Measurements from ENCODE around the gene CHKA. TPM values are rescaled to one million over a fixed set of nuclear protein-coding genes. Genes with fewer than 3 reads are reported as not detected.
A peak's percentile ranks its signal among the peaks of the same experiment; 100 is the strongest.

CHKA gene
- 28.5 and 36.1 TPM in 2 replicates for total RNA-seq (2014; rRNA removed; shearing (Covaris generic))

DNA sequence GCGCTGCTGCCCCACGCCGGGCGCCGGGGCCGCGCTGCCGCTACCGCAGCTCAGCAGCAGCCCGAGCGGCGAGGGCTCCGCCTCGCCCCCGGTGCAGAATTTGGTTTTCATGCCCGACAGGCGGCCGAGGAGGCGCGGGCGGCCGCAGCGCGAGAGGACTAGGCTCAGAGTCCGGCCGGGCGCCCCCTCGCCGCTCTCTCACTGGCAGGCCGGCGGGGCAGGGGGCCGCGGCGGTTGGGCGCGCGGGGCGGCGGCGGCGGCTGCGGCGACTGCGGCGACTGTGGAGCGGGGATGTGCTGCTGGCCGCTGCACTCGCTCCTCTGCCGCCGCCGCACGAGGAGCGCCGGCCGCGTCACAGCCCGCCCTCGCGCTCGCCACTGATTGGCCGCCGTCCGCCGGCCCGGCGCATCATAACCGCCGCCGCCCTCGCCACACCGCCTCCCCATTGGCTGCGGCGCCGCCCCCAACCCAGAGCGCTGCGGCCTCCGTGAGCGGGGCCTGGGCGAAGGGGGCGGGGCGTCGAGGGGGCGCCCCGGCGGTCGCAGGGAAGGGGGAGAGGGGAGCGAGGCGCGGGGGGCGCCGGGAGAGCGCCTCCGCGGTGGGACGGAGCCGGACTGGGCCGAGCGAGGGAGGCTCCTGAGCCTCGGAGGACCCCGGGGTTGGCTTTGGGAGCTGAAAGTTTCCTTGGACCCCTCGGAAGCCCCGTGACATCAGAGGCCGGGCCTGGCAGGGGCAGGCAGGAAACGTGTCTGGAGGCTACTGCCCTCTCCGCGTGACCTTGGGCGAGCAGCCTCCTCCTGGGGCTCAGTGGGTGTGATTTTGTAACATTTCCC lies at the start of gene CHKA:
Gene CHKA, minus strand, starts transcription at position 322 of the 833 bp plus-strand sequence. Its CDS starts 211 bp downstream, at position 111.
- peak; percentile 95 to 97 for DNase-seq (ENCODE audit: low read depth in 1 of 2, low spot score in 2 of 2)
- Histone ChIP-seq H3K4me1 (replicated peaks) (peaks cover 44% of the 10 kb centered on the region), H3K27ac (peak within 1 kb of the TSS; percentile 94), H3K9me3 (replicated peaks) (peaks cover 3% of the 10 kb centered on the region; the same call in 1 of the 2 replicates), H3K36me3 (peaks cover 35% of the 10 kb centered on the region), H3K27me3 (replicated peaks) (no peaks in the 10 kb centered on the region), H3K4me3 (peak within 1 kb of the TSS; percentile 99)

DNA sequence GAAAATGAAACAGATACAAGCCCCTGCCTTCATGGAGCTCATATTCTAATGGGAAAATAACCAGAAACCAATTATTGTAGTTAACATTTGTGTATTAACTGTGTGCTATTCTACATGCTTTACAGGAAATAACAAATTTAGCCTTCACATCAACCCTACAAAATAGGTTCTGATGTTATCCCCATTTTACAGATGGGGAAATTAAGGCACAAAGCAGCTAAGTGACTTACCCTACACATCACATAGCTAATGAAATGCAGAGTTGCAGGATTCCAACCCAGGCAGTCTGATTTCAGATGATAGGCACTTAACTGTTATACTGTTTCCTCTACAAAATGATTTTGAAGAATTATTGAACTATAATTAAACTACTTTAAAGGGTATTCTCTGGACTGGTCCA lies 48.3 kb upstream of the CHKA start:
- Histone ChIP-seq H3K27ac (no peak overlapping the region), H3K4me3 (no peak overlapping the region), H3K27me3 (replicated peaks) (no peaks in the 10 kb centered on the region), H3K36me3 (peaks cover 83% of the 10 kb centered on the region), H3K4me1 (replicated peaks) (no peaks in the 10 kb centered on the region), H3K9me3 (replicated peaks) (no peaks in the 10 kb centered on the region)
- DNase-seq (ENCODE audit: low read depth in 1 of 2, low spot score in 2 of 2): no peak

DNA sequence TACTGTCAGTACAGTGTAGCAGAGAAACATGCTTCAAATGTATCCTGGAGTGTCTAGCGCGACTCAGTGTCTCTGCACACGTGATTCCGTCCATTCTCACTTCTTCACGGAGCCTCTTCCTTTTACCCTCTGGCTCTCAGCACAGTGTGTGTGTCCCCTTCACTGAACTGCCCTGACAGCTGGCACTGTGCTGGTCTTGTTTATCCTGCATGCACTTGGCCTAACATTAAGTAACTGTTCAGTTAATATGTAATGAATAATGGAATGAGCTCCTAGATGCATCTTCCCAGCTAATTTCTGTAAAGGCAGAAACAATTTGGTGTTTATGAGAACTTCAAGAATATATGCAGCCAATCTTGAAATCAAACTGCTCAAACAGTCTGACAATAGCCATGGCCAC lies 47.5 kb upstream of the CHKA start:
- H3K4me1 ChIP-seq (replicated peaks): no peaks in the 10 kb centered on the region
- peaks cover 83% of the 10 kb centered on the region for H3K36me3 ChIP-seq
- no peaks in the 10 kb centered on the region for H3K9me3 ChIP-seq (replicated peaks)
- no peak for DNase-seq (ENCODE audit: low read depth in 1 of 2, low spot score in 2 of 2)
- no peak overlapping the region for H3K4me3 ChIP-seq
- no peak overlapping the region for H3K27ac ChIP-seq
- H3K27me3 ChIP-seq (replicated peaks): no peaks in the 10 kb centered on the region

DNA sequence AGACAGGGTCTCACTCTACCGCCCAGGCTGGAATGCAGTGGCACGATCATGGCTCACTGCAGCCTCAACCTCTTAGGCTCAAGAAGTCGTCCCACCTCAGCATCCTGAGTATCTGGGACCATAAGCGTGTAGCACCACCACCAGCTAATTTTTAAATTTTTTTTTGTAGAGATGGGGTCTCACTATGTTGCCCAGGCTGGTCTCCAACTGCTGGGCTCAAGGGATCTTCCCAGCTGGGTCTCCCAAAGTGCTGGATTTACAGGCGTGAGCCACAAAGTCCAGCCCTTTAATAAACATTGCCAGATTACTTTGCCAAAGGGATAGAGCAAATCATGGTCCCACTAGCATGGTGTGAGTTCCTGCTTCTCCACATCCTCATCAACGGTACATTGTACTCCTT lies 46.3 kb upstream of the CHKA start:
- no peak overlapping the region for H3K27ac ChIP-seq
- H3K9me3 ChIP-seq (replicated peaks): no peaks in the 10 kb centered on the region
- no peaks in the 10 kb centered on the region for H3K4me1 ChIP-seq (replicated peaks)
- DNase-seq (ENCODE audit: low read depth in 1 of 2, low spot score in 2 of 2): no peak
- H3K36me3 ChIP-seq: peaks cover 77% of the 10 kb centered on the region
- H3K27me3 ChIP-seq (replicated peaks): no peaks in the 10 kb centered on the region
- H3K4me3 ChIP-seq: no peak overlapping the region

DNA sequence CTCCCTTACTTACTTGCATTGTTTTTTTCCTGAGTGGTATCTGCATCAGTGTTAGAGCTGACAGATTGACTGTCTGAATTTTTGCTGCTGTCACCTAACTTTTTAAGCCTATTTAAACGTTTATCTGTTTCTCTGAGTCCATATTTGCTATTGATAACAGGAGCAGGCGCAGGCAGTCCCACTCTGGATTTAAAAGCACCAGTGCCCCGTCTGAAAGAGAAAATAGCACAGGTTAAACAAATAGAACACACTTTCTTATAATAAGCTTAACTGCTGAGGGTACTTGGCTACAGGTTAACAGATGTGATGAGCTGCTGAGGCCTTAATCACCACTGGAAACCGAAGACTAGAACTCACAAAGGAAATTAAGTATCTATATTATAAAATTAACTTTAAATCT lies 45.8 kb upstream of the CHKA start:
- H3K9me3 ChIP-seq (replicated peaks): no peaks in the 10 kb centered on the region
- no peak overlapping the region for H3K4me3 ChIP-seq
- DNase-seq (ENCODE audit: low read depth in 1 of 2, low spot score in 2 of 2): no peak
- no peaks in the 10 kb centered on the region for H3K27me3 ChIP-seq (replicated peaks)
- no peaks in the 10 kb centered on the region for H3K4me1 ChIP-seq (replicated peaks)
- no peak overlapping the region for H3K27ac ChIP-seq
- H3K36me3 ChIP-seq: peaks cover 75% of the 10 kb centered on the region

DNA sequence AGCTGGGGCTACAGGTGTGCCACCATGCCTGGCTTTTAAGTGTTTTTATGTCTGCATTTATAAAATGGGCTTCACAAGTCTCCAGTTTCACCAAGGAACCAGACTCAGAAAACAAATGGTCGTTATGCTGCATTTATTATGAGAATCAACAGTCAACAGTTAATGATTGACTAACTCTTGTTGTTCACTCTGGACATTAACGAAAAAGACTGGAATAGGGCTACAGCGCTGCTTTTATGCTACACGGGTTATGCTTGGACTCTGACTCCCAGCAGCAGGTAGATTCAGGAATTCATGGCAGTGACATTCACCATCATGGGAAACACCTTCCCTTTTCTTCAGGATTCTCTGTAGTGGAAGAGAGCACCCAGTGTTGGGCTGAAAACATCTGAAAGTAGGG lies 44.4 kb upstream of the CHKA start:
- no peak for DNase-seq (ENCODE audit: low read depth in 1 of 2, low spot score in 2 of 2)
- Histone ChIP-seq H3K4me1 (replicated peaks) (no peaks in the 10 kb centered on the region), H3K4me3 (no peak overlapping the region)

DNA sequence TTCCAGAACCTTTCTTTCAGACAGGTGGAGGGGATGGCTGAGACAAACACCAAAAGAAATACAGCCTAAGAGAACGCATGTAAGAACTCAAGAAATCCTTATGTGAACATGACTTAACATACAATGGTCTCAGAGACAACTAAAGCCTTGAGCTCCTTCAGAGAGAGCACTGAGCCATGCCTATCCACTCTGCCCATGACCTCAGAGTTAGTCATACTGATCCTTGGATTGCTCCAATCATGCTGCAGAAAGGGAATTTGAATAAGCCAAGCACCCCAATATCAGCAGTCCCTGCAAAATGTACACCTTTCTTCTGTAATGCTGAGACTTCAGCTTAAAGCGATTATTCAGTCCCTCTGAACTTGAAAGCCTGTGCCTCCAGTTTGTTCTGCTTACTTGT lies 43.2 kb upstream of the CHKA start:
- Histone ChIP-seq H3K36me3 (peaks cover 55% of the 10 kb centered on the region), H3K4me1 (replicated peaks) (no peaks in the 10 kb centered on the region), H3K27ac (no peak overlapping the region), H3K27me3 (replicated peaks) (no peaks in the 10 kb centered on the region), H3K4me3 (no peak overlapping the region), H3K9me3 (replicated peaks) (no peaks in the 10 kb centered on the region)
- DNase-seq (ENCODE audit: low read depth in 1 of 2, low spot score in 2 of 2): no peak

More for the DNA sequence above, 44.4 kb upstream of the CHKA start:
- no peaks in the 10 kb centered on the region for H3K9me3 ChIP-seq (replicated peaks)
- no peak overlapping the region for H3K27ac ChIP-seq
- no peaks in the 10 kb centered on the region for H3K27me3 ChIP-seq (replicated peaks)
- peaks cover 66% of the 10 kb centered on the region for H3K36me3 ChIP-seq

DNA sequence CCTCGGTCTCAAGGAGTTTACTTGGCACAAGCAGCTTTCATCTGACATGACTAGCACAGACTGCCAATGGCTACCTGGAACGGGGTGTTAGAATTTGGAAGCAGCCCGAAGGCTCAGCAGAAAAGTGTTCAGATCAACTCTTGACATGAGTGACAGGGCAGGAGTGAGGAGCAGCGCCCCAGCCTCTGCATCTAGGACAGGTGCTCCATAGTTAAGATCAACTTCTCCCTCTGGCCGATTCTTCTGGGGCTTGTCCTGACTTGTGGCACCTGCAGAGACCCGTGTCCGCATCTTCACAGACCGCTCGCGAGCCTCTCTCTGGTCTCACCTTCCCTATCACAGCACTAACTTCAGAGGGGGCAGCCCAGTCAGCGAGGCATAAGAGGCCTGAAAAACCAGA lies 42.5 kb upstream of the CHKA start:
- no peak for DNase-seq (ENCODE audit: low read depth in 1 of 2, low spot score in 2 of 2)
- Histone ChIP-seq H3K27ac (no peak overlapping the region), H3K4me3 (no peak overlapping the region), H3K9me3 (replicated peaks) (no peaks in the 10 kb centered on the region), H3K4me1 (replicated peaks) (no peaks in the 10 kb centered on the region), H3K36me3 (peaks cover 50% of the 10 kb centered on the region), H3K27me3 (replicated peaks) (no peaks in the 10 kb centered on the region)

DNA sequence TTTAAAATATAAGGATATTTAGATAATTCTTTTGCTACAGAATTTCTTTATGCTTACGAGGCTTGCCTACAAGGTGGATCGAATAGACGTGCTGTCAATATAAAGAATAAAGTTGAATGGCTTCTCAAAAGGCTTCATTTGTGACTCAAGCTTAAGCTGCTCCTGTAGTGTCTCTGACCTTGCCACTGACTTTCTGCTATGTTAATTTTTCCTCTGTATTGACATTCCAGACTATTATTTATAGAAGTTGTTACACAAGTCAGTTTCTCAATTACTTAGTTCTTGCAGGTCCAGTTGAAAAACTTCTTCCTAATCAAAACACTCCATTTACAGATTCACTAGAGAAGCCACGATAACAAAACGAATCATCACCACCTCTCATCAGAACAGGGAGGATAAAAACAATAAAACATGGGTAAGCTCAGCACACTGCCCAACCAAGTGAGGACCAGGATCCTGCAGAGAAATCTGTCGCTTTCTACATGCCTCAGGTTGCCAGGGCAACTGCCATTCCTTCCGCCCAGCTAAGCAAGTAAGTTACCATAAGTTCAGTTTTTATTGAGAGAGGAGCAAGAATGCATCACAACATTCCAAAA lies 39.0 kb upstream of the CHKA start:
- DNase-seq (ENCODE audit: low read depth in 1 of 2, low spot score in 2 of 2): peak in 1 of 2 experiments; percentile 22
- Histone ChIP-seq H3K27me3 (replicated peaks) (no peaks in the 10 kb centered on the region), H3K27ac (no peak overlapping the region), H3K36me3 (peaks cover 36% of the 10 kb centered on the region), H3K4me1 (replicated peaks) (no peaks in the 10 kb centered on the region), H3K9me3 (replicated peaks) (no peaks in the 10 kb centered on the region), H3K4me3 (no peak overlapping the region)

DNA sequence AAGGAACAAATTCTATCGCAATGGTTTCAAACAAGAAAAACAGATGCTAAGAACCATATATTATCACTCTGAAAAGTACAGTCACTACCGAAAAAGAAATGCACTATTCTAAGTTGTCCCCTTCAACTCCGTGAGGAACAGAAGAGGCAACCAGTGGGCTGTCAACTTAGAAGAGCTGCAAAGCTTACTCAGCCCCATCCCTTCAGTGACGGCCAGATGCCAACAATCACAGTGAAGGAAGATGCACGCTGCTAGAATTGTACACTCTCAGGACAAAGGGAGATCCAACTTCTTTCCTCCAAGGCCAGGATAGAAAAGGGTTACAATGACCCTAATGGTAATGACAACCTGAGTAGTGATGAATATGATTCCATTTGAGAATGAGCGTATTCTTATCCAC lies 38.5 kb upstream of the CHKA start:
- no peaks in the 10 kb centered on the region for H3K4me1 ChIP-seq (replicated peaks)
- H3K36me3 ChIP-seq: peaks cover 36% of the 10 kb centered on the region
- no peak overlapping the region for H3K4me3 ChIP-seq
- H3K9me3 ChIP-seq (replicated peaks): no peaks in the 10 kb centered on the region
- H3K27me3 ChIP-seq (replicated peaks): no peaks in the 10 kb centered on the region
- H3K27ac ChIP-seq: no peak overlapping the region
- DNase-seq (ENCODE audit: low read depth in 1 of 2, low spot score in 2 of 2): no peak

DNA sequence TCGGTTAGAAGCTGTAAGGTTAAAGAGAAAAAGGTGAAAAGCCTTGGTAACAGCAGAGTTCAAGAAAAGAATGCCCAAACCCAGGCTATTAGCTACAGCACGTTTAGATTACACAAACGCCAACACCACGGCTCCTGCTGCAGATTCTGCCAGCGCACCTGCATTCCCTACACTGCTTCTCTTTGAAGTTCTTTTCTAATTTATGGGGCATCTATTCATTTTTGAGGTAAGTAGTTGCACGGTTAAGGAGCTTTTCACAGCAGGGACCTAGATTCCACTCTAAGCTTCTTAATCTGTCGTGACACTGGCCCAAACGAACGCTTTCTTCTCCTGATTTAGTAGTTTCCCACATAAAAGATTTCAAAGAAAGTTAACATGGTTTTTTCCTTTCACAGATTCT lies 38.0 kb upstream of the CHKA start:
- no peaks in the 10 kb centered on the region for H3K4me1 ChIP-seq (replicated peaks)
- no peaks in the 10 kb centered on the region for H3K9me3 ChIP-seq (replicated peaks)
- H3K27ac ChIP-seq: no peak overlapping the region
- H3K27me3 ChIP-seq (replicated peaks): no peaks in the 10 kb centered on the region
- DNase-seq (ENCODE audit: low read depth in 1 of 2, low spot score in 2 of 2): no peak
- no peak overlapping the region for H3K4me3 ChIP-seq
- peaks cover 30% of the 10 kb centered on the region for H3K36me3 ChIP-seq

DNA sequence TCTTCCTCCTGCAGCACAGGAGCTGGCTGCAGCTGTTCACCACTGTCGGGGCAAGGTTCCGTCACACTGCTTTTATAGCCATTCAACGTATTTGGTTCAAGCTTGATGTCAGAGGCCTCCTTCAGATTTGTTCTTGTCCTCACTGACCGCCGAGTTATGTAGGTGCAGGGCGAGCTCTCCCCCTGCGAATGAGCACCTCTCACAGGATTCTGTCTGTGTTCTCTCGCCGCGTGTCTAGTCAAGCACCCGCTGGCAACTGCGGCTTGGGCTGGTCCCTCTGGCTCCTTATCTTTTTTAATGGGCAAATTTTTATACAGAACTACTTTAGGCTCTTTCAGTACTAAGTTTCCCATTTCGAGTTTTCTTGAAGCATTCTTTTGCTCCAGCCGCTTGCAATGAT lies 37.4 kb upstream of the CHKA start:
- Histone ChIP-seq H3K4me3 (no peak overlapping the region), H3K36me3 (peaks cover 25% of the 10 kb centered on the region), H3K4me1 (replicated peaks) (no peaks in the 10 kb centered on the region), H3K9me3 (replicated peaks) (no peaks in the 10 kb centered on the region), H3K27me3 (replicated peaks) (no peaks in the 10 kb centered on the region), H3K27ac (no peak overlapping the region)
- no peak for DNase-seq (ENCODE audit: low read depth in 1 of 2, low spot score in 2 of 2)

DNA sequence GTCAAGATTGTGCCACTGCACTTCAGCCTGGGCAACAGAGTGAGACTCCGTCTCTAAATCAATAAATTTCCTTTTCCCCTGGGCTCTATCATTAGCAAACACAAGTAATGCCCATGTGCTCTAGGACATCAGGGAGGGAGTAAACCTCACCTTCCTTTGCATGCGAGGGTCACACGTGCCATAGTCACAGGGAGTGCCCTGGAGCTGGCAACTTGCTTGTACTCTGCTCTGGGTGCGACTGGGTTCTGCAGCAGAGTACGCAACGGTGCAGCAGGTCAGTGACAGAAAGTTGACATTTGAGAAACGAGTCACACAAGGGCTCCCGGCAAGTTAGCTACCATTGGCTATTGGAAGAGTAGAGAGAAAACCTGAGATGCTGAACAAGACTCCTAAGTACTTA lies 32.6 kb upstream of the CHKA start:
- Histone ChIP-seq H3K36me3 (peaks cover 12% of the 10 kb centered on the region; the same call in 1 of the 2 replicates), H3K27me3 (replicated peaks) (no peaks in the 10 kb centered on the region), H3K9me3 (replicated peaks) (no peaks in the 10 kb centered on the region), H3K4me1 (replicated peaks) (no peaks in the 10 kb centered on the region), H3K27ac (no peak overlapping the region), H3K4me3 (no peak overlapping the region)
- no peak for DNase-seq (ENCODE audit: low read depth in 1 of 2, low spot score in 2 of 2)

DNA sequence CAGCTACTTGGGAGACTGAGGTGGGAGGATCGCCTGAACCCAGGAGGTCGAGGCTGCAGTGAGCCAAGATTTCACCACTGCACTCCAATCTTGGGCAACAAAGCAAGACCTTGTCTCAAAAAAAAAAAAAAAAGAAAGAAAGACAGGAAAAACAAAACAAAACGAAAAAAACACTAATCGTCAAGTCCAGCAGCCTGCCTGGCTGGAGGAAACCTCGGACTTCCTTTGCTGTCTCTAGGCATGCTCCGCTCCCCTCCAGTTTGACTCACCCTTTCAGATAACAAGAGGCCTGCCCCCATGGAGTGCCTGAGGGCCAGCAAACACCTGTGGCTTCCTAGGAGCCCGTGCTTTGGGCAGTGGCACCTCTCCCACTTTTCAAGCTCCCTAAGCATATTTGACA lies 28.8 kb upstream of the CHKA start:
- Histone ChIP-seq H3K9me3 (replicated peaks) (no peaks in the 10 kb centered on the region), H3K4me1 (replicated peaks) (peaks cover 10% of the 10 kb centered on the region), H3K4me3 (no peak overlapping the region), H3K36me3 (no peaks in the 10 kb centered on the region), H3K27ac (no peak overlapping the region), H3K27me3 (replicated peaks) (no peaks in the 10 kb centered on the region)
- no peak for DNase-seq (ENCODE audit: low read depth in 1 of 2, low spot score in 2 of 2)
